GM19395 (cell line): Measurements from ENCODE around the gene NREP.

Experiments used
- ATAC-seq: cut with Tn5 transposase; IDR thresholded peaks from one replicate; pipeline ENCODE4 v1.9.1; 2021; ENCODE audit warnings: mild to moderate bottlenecking, moderate library complexity; ENCODE audit not compliant: unreplicated experiment

Gene NREP

GRCh38 chr5:111765613-111766571, 8.9 kb upstream of the NREP start:
- no peak for ATAC-seq

GRCh38 chr5:111764019-111764418, 7.0 kb upstream of the NREP start:
- no peak for ATAC-seq

GRCh38 chr5:111762895-111763294, 5.9 kb upstream of the NREP start:
- ATAC-seq: no peak

GRCh38 chr5:111758284-111758628, 1.3 kb upstream of the NREP start:
- ATAC-seq: no peak

- ATAC-seq: peak; percentile 77
Observed at GRCh38 chr5:111757355-111758283, 625 bp upstream of the NREP start.

GRCh38 chr5:111755942-111756381, 1.0 kb downstream of the NREP start:
- ATAC-seq: no peak

- no peak for ATAC-seq
Observed at GRCh38 chr5:111755345-111755941, 1.6 kb downstream of the NREP start.

GRCh38 chr5:111753884-111754589, 3.0 kb downstream of the NREP start:
- ATAC-seq: no peak

- no peak for ATAC-seq
Observed at GRCh38 chr5:111752426-111752965, 4.5 kb downstream of the NREP start.

GRCh38 chr5:111749303-111750026, 7.5 kb downstream of the NREP start:
- no peak for ATAC-seq

- ATAC-seq: no peak
Observed at GRCh38 chr5:111748304-111748763, 8.7 kb downstream of the NREP start.

- ATAC-seq: no peak
Observed at GRCh38 chr5:111747337-111747736, 9.7 kb downstream of the NREP start.

- ATAC-seq: no peak
Observed at GRCh38 chr5:111746791-111747190, 10.2 kb downstream of the NREP start.

GRCh38 chr5:111745075-111745739, 11.8 kb downstream of the NREP start:
- no peak for ATAC-seq

- ATAC-seq: no peak
Observed at GRCh38 chr5:111744455-111744854, 12.5 kb downstream of the NREP start.

GRCh38 chr5:111743988-111744387, 13.0 kb downstream of the NREP start:
- no peak for ATAC-seq

- ATAC-seq: no peak
Observed at GRCh38 chr5:111743512-111743911, 13.5 kb downstream of the NREP start.

GRCh38 chr5:111742177-111742994, 14.6 kb downstream of the NREP start:
- ATAC-seq: no peak
